H1 (cell line): Measurements from ENCODE around the gene CD58. TPM values are rescaled to one million over a fixed set of nuclear protein-coding genes. Genes with fewer than 3 reads are reported as not detected.

ENCODE experiments used
- CTCF ChIA-PET: fragments of 300-600 bp; sonication (Branson Sonifier 250); formaldehyde crosslinking; loops from one replicate; lab custom pipeline; 2021; ENCODE audit not compliant: partially characterized antibody; lab: Charles Lee
- POLR2A ChIA-PET: fragments of 300-600 bp; sonication (Branson Sonifier 250); formaldehyde crosslinking; loops from one replicate; lab custom pipeline; 2021; ENCODE audit warnings: inconsistent platforms; ENCODE audit not compliant: partially characterized antibody; lab: Charles Lee
- DNase-seq, 2 experiments: peaks; one replicate each; pipeline versions ENCODE4 v3.0.0 to v3.0.0-alpha.2; 2010 to 2022; ENCODE audit warnings: low spot score in 2 of 2, low read depth in 1 of 2, mixed read lengths in 1 of 2
- FAIRE-seq: peaks from 2 replicates; lab custom pipeline; 2011; peaks lifted over from hg19 to GRCh38; lab: Jason Lieb, UNC
- H2AFZ ChIP-seq: 2 replicates; pipeline ENCODE4 v1.8.1; 2012; ENCODE audit warnings: low read length, inconsistent platforms
- H2AK5ac ChIP-seq: 2 replicates; pipeline ENCODE4 v1.6.1; 2013; ENCODE audit warnings: low read depth, low read length
- H2BK120ac ChIP-seq: replicated peaks from 2 replicates; pipeline ENCODE3; 2013; ENCODE audit warnings: low read depth, low read length, inconsistent platforms
- H2BK12ac ChIP-seq: 2 replicates; pipeline ENCODE4 v1.6.1; 2013; ENCODE audit warnings: low read depth, low read length
- H2BK15ac ChIP-seq: 2 replicates; pipeline ENCODE4 v1.6.1; 2013; ENCODE audit warnings: low read length
- H2BK20ac ChIP-seq: 2 replicates; pipeline ENCODE4 v1.6.1; 2013; ENCODE audit warnings: low read length
- H2BK5ac ChIP-seq: 2 replicates; pipeline ENCODE4 v1.6.1; 2013; ENCODE audit warnings: low read depth, low read length
- H3K14ac ChIP-seq: 2 replicates; pipeline ENCODE4 v1.6.1; 2013; ENCODE audit warnings: inconsistent platforms; ENCODE audit not compliant: insufficient read length
- H3K18ac ChIP-seq: 2 replicates; pipeline ENCODE4 v1.6.1; 2013; ENCODE audit warnings: low read length; ENCODE audit errors: extremely low read depth
- H3K23ac ChIP-seq: 2 replicates; pipeline ENCODE4 v1.6.1; 2013; ENCODE audit warnings: inconsistent platforms; ENCODE audit not compliant: insufficient read length
- H3K23me2 ChIP-seq: 2 replicates; pipeline ENCODE4 v1.6.1; 2013; ENCODE audit warnings: low read depth, low read length
- H3K27ac ChIP-seq: 2 replicates; pipeline ENCODE4 v1.6.1; 2011; ENCODE audit warnings: low read depth, low read length, inconsistent platforms
- H3K27me3 ChIP-seq, 4 experiments: replicated peaks in 1 of 4; 1 replicate in 1 of 4; 2 replicates in 3 of 4; pipeline versions ENCODE4 v1.6.1 to v1.8.1; 2011 to 2013; ENCODE audit warnings: low read length in 3 of 4, mild to moderate bottlenecking in 3 of 4, inconsistent platforms in 2 of 4, mixed read lengths in 2 of 4, moderate library complexity in 1 of 4; ENCODE audit not compliant: control insufficient read depth in 3 of 4, insufficient read depth in 3 of 4; ENCODE audit errors: extremely low read depth in 1 of 4
- H3K36me3 ChIP-seq, 4 experiments: 2 replicates each; pipeline versions ENCODE4 v1.6.1 to v1.8.1; 2011 to 2013; ENCODE audit warnings: mild to moderate bottlenecking in 4 of 4, low read length in 3 of 4, moderate library complexity in 2 of 4, control low read depth in 1 of 4, inconsistent platforms in 1 of 4; ENCODE audit not compliant: insufficient read depth in 4 of 4, control insufficient read depth in 2 of 4
- H3K4ac ChIP-seq: replicated peaks from 2 replicates; pipeline ENCODE3; 2013; ENCODE audit warnings: low read length, low read depth, mixed read lengths, inconsistent platforms; ENCODE audit not compliant: insufficient read length
- H3K4me1 ChIP-seq, 4 experiments: replicated peaks in 1 of 4; 1 replicate in 1 of 4; 2 replicates in 3 of 4; pipeline versions ENCODE4 v1.6.1 to v1.8.1; 2011 to 2013; ENCODE audit warnings: low read length in 3 of 4, inconsistent platforms in 2 of 4, mixed read lengths in 1 of 4; ENCODE audit not compliant: insufficient read depth in 4 of 4, control insufficient read depth in 3 of 4
- H3K4me2 ChIP-seq, 2 experiments: 2 replicates each; pipeline versions ENCODE4 v1.6.1 to v1.8.1; 2011 to 2013; ENCODE audit warnings: low read depth in 2 of 2, low read length in 2 of 2, control low read depth in 1 of 2, inconsistent platforms in 1 of 2, mild to moderate bottlenecking in 1 of 2; ENCODE audit not compliant: insufficient read depth in 1 of 2
- H3K4me3 ChIP-seq, 4 experiments: fragments of 200-600, 300-600 bp in 1 of 4; sonication (generic), shearing (Covaris generic), sonication (Bioruptor Twin) in 1 of 4; 2 replicates each; pipeline versions ENCODE4 v1.5.1 to v1.8.1; 2011 to 2016; ENCODE audit warnings: low read length in 4 of 4, low read depth in 3 of 4, control low read depth in 2 of 4, inconsistent platforms in 2 of 4, mild to moderate bottlenecking in 2 of 4, mixed read lengths in 1 of 4, moderate library complexity in 1 of 4; ENCODE audit not compliant: insufficient read depth in 2 of 4; ENCODE audit errors: extremely low read depth in 1 of 4
- H3K56ac ChIP-seq: replicated peaks from 2 replicates; pipeline ENCODE3; 2013; ENCODE audit warnings: low read depth, mild to moderate bottlenecking, mixed read lengths, low read length, inconsistent platforms; ENCODE audit not compliant: insufficient read length
- H3K79me1 ChIP-seq: 2 replicates; pipeline ENCODE4 v1.6.1; 2013; ENCODE audit warnings: low read depth, low read length, control low read depth
- H3K79me2 ChIP-seq, 2 experiments: 2 replicates each; pipeline versions ENCODE4 v1.6.1 to v1.8.1; 2012 to 2013; ENCODE audit warnings: low read length in 2 of 2, mild to moderate bottlenecking in 2 of 2, inconsistent platforms in 1 of 2; ENCODE audit not compliant: insufficient read depth in 2 of 2, control insufficient read depth in 1 of 2
- H3K9ac ChIP-seq, 4 experiments: replicated peaks in 1 of 4; 1 replicate in 1 of 4; 2 replicates in 3 of 4; pipeline versions ENCODE4 v1.6.1 to v1.8.1; 2011 to 2013; ENCODE audit warnings: low read depth in 3 of 4, low read length in 3 of 4, control low read depth in 2 of 4, mild to moderate bottlenecking in 2 of 4, moderate library complexity in 2 of 4, inconsistent platforms in 1 of 4; ENCODE audit errors: extremely low read depth in 1 of 4
- H3K9me3 ChIP-seq, 2 experiments: 2 replicates each; pipeline versions ENCODE4 v1.6.1 to v1.8.1; 2012 to 2013; ENCODE audit warnings: mild to moderate bottlenecking in 2 of 2, moderate library complexity in 2 of 2, control low read depth in 1 of 2, inconsistent platforms in 1 of 2, low read depth in 1 of 2, low read length in 1 of 2, mixed read lengths in 1 of 2; ENCODE audit not compliant: insufficient read depth in 2 of 2
- H4K20me1 ChIP-seq, 2 experiments: replicated peaks in 1 of 2; 2 replicates each; pipeline versions ENCODE3 to v1.8.1; 2011 to 2013; ENCODE audit warnings: inconsistent platforms in 2 of 2, low read length in 2 of 2, mild to moderate bottlenecking in 1 of 2; ENCODE audit not compliant: insufficient read depth in 2 of 2, control insufficient read depth in 1 of 2
- H4K5ac ChIP-seq: 2 replicates; pipeline ENCODE4 v1.6.1; 2013; ENCODE audit warnings: low read length, low read depth, mixed read lengths, inconsistent platforms; ENCODE audit not compliant: insufficient read length
- H4K8ac ChIP-seq: 2 replicates; pipeline ENCODE4 v1.8.0; 2013; ENCODE audit warnings: mild to moderate bottlenecking, moderate library complexity, low read length, inconsistent platforms; ENCODE audit not compliant: insufficient read depth; ENCODE audit errors: extremely low read depth
- H4K91ac ChIP-seq: replicated peaks from 2 replicates; pipeline ENCODE3; 2013; ENCODE audit warnings: low read length, mixed read lengths, inconsistent platforms; ENCODE audit not compliant: insufficient read length
- BCL11A ChIP-seq, 2 experiments: IDR thresholded peaks; one replicate each; pipeline ENCODE4 v1.6.1; 2011; ENCODE audit warnings: low read depth in 2 of 2, low read length in 2 of 2, mild to moderate bottlenecking in 2 of 2
- HDAC6 ChIP-seq: IDR thresholded peaks from one replicate; pipeline ENCODE4 v1.7.1; 2012; ENCODE audit warnings: low read depth, mild to moderate bottlenecking, inconsistent platforms, low read length, moderate library complexity
- POLR2AphosphoS5 ChIP-seq: IDR thresholded peaks from 2 replicates; pipeline ENCODE4 v1.6.1; 2011; ENCODE audit warnings: low read depth, low read length
- SAP30 ChIP-seq: fragments of 300-600 bp; sonication (generic); IDR thresholded peaks from 2 replicates; pipeline ENCODE4 v1.7.1; 2012; ENCODE audit warnings: low read length, moderate library complexity, mild to moderate bottlenecking, inconsistent platforms; ENCODE audit not compliant: insufficient read depth, insufficient replicate concordance
- TCF12 ChIP-seq: IDR thresholded peaks from 2 replicates; pipeline ENCODE4 v1.6.1; 2011; ENCODE audit warnings: low read depth, mild to moderate bottlenecking, low read length
- whole genome bisulfite sequencing, 2 experiments: shearing (Covaris generic) in 1 of 2; methylation state at CpG; one replicate each; pipeline versions ENCODE4 v1.1.6 to v1.1.7; 2013 to 2015; ENCODE audit warnings: low lambda C conversion rate in 2 of 2, mixed read lengths in 2 of 2, inconsistent platforms in 1 of 2, low coverage in 1 of 2, missing lambda C conversion rate in 1 of 2; ENCODE audit not compliant: insufficient replicate concordance in 2 of 2, insufficient coverage in 1 of 2, insufficient read length in 1 of 2; ENCODE audit errors: extremely low coverage in 1 of 2, missing lambda C conversion rate in 1 of 2; 5-methylcytosine and 5-hydroxymethylcytosine counted together
- polyA plus RNA-seq, 7 experiments: library from polyadenylated mRNA; depleted of rRNA in 3 of 7; stranded (reverse) in 5 of 7; unstranded in 2 of 7; fragments of >200 nt in 5 of 7; fragments of 200-250 nt in 2 of 7; gene quantifications; 1 replicate in 5 of 7; 2 replicates in 1 of 7; 4 replicates in 1 of 7; pipeline versions ENCODE4 v1.2.1 to v1.2.3, GENCODE V29; 2011 to 2013; ENCODE audit warnings: missing spikeins in 2 of 7, mixed read lengths in 2 of 7
- total RNA-seq: library from RNA; stranded (reverse); fragmentation: NEBNext Ultra II Directional; extraction: Animal tissue kit (Norgen Biotek cat#: 25700); gene quantifications from 2 replicates; pipeline ENCODE4 v1.2.1, GENCODE V29; 2021

The CD58 gene
- total and polyA plus RNA-seq, 2 of the 8 experiments (the other 6 are each of a cell fraction or from before 2014, with no cell fraction given), result 5.3 to 5.5 TPM

DNA sequence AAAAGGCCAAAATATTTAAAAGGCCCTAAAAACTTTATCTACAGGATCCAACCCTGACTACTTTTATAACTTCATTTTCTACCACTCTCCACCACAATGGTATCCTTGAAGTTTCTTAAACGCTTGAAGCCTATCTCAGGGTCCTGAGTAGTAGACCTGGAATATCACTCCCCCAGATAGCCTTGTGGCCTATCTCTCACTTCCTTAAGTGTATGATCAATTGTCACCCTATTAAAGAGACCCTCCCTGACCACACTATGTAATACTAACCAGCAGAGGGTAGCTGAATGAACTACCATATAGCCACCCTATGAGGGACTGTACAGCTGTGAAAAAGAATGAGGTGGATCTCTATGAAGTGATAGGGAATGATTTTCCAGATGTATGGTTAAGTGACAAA is 5.6 kb downstream of the CD58 start:
- Histone ChIP-seq H3K4ac (no peak overlapping the region), H4K20me1 (no peaks in the 10 kb centered on the region), H3K18ac (no peak overlapping the region), H2BK12ac (no peak overlapping the region), H4K8ac (no peak overlapping the region), H3K27ac (no peak overlapping the region), H3K27me3 (no peaks in the 10 kb centered on the region), H3K14ac (no peak overlapping the region), H3K23ac (no peak overlapping the region), H2BK5ac (no peak overlapping the region), H2BK120ac (no peak overlapping the region), H3K4me2 (no peak overlapping the region), H3K79me2 (no peaks in the 10 kb centered on the region), H4K5ac (no peak overlapping the region), H3K9ac (no peak overlapping the region), H3K56ac (no peak overlapping the region), H2AK5ac (no peak overlapping the region), H2AFZ (no peak overlapping the region), H2BK20ac (no peak overlapping the region), H3K4me1 (peaks cover 0 to 5% (median 1%) of the 10 kb centered on the region in 4 experiments; a peak in 2 of 7 replicates), H2BK15ac (no peak overlapping the region), H3K79me1 (no peaks in the 10 kb centered on the region; the same call in 1 of the 2 replicates), H3K4me3 (no peak overlapping the region), H4K91ac (no peak overlapping the region), H3K9me3 (0 out of 4 replicates have a peak, but pooled peaks cover 0 to 4% of the 10 kb centered on the region in 2 experiments), H3K36me3 (no peaks in the 10 kb centered on the region), H3K23me2 (peaks cover 3% of the 10 kb centered on the region; the same call in 1 of the 2 replicates)
- DNase-seq (no peak), FAIRE-seq (no peak)
- WGBS, 2 experiments, result 84% methylated on average over 1 of the region's 1 CpG; no CpG with 5 or more reads in 1 of the 2 experiments
- ChIA-PET POLR2A (no interaction called here), CTCF (no interaction called here)
- TF ChIP-seq SAP30 (no peak), BCL11A (IDR thresholded peaks at IDR 0.05; ENCODE audit: low read depth in 2 of 2, low read length in 2 of 2) (no peak), HDAC6 (no peak), POLR2AphosphoS5 (no peak), TCF12 (no peak)
